Left hindlimb (tissue), 1 donor: ENCODE results near the gene OGFOD2.
"Not testable (repeated sequence)": the region's sequence is repeated elsewhere in the genome, so short reads cannot be mapped to it uniquely, and the experiment has no call there.

ENCODE experiments used
- DNase-seq: peaks from one replicate; pipeline ENCODE4 v3.0.0-alpha.2; 2018

OGFOD2 gene

GRCh38 chr12:122974892-122975789, at the start of gene OGFOD2:
Gene OGFOD2, plus strand, starts transcription at chr12:122975244. Its CDS starts 8 bp downstream, at chr12:122975252.
- peak; percentile 92 for DNase-seq

DNA sequence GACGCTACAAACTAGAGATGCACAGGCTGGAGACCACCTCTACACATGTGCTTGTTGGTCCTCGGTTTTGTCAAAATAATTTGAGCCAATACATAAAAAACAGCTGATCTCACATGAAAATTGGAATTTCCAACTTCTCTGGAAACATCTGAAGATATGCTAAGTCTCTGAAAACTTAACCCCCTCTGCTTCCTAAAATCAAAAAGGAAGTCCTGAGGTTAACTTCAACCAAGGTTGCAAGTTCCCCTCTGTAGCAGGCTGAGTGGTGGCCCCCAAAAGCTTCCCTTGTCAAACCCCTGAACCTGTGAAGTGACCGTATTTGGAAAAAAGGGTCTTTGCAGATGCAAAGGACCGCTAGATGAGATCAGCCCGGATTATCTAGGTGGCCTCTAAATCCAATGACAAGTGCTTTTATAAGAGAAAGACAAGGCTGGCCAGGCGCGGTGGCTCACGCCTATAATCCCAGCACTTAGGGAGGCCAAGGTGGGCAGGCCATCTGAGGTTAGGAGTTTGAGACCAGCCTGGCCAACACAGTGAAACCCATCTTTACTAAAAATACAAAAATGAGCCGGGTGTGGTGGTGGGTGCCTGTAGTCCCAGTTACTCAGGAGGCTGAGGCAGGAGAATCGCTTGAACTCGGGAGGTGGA, 47.2 kb upstream of the OGFOD2 start:
- no peak for DNase-seq

GRCh38 chr12:122928404-122929147, 46.5 kb upstream of the OGFOD2 start:
- DNase-seq = no peak

DNA sequence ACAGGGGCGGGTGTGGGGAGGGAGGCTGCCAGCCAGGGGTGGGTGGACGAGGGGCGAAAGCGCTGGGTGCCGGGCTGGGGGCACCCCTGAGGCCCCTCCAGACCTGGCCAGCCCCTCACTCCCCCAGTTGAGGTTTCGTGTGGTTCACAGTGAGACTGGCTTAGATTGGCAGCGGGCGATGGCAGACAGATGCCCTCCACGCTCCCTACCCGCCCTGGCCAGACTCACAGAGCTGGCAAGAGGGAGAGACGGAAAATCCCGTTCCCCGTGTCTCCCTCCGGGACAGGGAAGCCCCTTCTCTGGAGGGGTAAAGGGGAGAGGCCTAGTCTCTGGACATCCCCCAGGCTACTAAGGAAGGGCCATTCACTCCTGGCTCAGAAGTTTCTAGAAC, 45.9 kb upstream of the OGFOD2 start:
- DNase-seq = no peak

- no peak for DNase-seq
Observed at GRCh38 chr12:122929812-122930211, 45.2 kb upstream of the OGFOD2 start.

GRCh38 chr12:122932207-122932606, 42.8 kb upstream of the OGFOD2 start:
- no peak for DNase-seq

DNA sequence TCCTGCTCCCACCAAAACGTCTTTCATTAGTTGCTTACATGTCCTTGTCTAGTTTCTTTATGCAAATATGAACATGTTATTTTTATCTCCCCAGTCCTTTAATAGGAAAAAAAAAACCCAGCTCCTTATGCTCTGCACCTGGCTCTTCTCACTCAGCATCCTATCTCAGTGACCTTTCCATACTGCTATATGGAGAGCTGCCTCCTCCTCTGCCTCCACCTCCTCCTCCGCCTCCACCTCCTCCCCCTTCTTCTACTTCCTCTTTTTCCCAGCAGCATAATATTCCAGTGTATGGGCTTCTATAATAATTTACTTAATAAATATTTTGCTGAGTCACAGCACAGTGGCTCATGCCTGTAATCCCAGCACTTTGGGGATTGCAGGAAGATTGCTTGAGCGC, 40.3 kb upstream of the OGFOD2 start:
- no peak for DNase-seq

DNA sequence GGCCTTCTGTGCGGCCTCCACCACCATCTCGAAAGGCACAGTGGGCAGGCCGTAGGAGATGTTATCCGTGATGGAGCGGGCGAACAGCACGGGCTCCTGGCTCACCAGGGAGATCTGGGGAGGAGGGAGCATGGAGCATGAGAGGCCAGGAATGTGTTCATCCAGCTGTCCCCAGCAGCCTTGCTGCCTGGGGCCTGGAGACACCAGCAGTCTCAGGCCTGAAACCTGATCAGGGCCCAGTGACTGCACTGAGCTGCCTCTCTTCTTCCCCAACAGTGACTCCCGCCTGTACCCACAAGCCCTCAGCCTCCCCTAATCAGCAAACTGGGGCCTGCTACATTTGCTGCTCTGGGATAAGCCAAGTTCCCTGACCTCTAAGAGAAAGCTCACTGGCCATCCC, 39.7 kb upstream of the OGFOD2 start:
- DNase-seq = no peak

- DNase-seq = no peak
Observed at GRCh38 chr12:122937622-122938091, 37.4 kb upstream of the OGFOD2 start.

- DNase-seq = no peak
Observed at GRCh38 chr12:122939125-122939524, 35.9 kb upstream of the OGFOD2 start.

GRCh38 chr12:122941351-122941750, 33.7 kb upstream of the OGFOD2 start:
- not testable (repeated sequence) for DNase-seq

GRCh38 chr12:122942637-122943036, 32.4 kb upstream of the OGFOD2 start:
- DNase-seq = no peak

DNA sequence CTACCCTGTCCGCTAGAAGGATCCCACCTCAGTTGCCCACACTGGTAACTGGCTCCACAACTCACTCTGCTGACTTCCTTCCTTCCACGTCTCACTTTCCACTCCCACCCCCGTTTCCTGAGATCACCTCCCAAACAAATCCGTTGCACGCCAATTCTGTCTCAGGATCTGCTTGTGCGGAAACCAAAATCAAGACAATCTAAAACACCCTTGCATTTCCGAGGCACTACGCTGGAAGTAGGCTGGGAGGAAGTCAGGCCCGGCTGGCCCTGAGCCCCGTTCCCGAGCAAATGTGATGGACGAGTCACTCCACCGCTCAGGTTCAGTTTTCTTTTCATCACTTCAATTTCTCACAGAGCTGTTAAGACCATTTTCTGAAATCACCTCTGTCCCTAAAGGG, 31.8 kb upstream of the OGFOD2 start:
- no peak for DNase-seq

- DNase-seq = peak; percentile 70
Observed at GRCh38 chr12:122944605-122945592, 30.1 kb upstream of the OGFOD2 start.

- peak; percentile 85 for DNase-seq
Observed at GRCh38 chr12:122946690-122947341, 28.2 kb upstream of the OGFOD2 start.

- DNase-seq = no peak
Observed at GRCh38 chr12:122947352-122947792, 27.7 kb upstream of the OGFOD2 start.

DNA sequence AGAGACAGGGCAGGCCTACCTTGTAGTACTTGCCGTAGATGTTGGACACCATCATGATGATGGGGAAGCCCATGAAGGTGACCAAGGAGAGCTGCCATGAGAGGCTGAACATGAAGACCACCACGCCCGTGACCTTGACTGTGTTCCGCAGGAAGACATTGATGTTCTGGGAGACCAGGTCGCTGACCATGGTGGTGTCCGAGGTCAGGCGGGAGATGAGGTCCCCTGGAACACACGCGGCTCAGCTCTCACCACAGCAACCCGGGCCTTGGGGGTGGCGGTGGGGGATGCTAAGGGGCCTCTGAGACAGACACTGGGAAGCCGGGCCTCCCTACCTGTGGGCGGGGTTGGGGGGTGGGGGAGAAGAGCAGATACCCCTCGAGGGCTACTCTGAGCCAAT, 26.4 kb upstream of the OGFOD2 start:
- no peak for DNase-seq

- DNase-seq = no peak
Observed at GRCh38 chr12:122949405-122949804, 25.6 kb upstream of the OGFOD2 start.

- DNase-seq = no peak
Observed at GRCh38 chr12:122949816-122950675, 25.0 kb upstream of the OGFOD2 start.

- no peak for DNase-seq
Observed at GRCh38 chr12:122951406-122951805, 23.6 kb upstream of the OGFOD2 start.
